ENCODE results near the gene TULP1.
A peak's percentile ranks its signal among the peaks of the same experiment; 100 is the strongest.

The TULP1 gene

DNA sequence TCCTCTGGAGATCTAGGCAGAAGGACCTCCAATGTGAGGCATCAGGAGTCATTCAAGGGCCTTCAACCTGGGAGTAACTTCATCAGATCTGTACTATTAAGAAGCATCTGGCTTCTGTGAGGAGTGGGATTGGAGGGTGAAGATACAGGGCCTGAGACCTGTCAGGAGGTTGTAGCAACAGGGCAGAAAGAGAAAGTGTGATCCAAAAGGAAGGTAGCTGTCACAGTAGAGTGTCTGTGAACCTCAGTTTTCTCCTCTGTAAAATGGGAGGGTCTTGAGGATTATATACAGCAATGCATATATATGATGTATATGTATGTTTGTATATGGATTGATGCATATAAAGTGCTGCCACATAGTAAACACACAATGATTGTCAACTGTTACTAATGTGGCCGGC is 47.0 kb downstream of the TULP1 start:
- no peak for DNase-seq (ENCODE audit: low spot score)

DNA sequence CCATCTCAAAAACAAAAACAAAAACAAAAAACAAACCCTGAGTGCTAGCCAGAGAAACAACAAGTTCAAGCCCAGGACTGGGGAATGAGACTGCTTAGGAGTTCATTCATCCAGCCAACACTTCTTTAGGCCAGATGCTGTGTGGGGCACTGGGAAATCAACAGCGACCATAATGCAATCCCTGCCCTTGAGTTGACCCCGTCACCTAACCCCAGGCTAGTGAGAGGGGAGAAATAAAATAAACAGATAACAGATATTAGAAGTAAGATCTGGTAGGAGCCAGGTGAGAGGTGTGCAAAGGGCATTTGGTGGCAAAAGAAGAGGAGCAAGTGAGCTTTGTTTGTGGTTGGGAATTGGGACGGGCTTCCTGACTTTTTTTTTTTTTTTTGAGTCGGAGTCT is 49.4 kb downstream of the TULP1 start:
- no peak for DNase-seq (ENCODE audit: low spot score)

DNA sequence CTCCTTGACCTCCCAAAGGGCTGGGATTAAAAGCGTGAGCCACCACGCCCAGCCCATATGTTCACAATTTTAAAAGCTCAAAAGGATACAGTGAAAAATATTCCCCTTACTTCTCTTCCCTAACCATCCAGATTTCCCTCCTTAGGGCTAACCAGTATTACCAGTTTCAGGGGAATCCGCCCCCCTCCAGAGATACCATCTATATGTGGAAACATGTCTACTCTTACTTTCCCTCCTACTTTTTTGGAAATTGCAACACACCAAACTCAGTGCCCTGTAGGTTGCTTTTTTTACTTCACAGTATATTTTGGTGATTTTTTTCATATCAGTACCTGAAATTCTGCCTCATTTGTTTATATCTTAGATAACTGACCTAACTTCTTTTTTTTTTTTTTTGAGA is 51.4 kb downstream of the TULP1 start:
- DNase-seq (ENCODE audit: low spot score): no peak

DNA sequence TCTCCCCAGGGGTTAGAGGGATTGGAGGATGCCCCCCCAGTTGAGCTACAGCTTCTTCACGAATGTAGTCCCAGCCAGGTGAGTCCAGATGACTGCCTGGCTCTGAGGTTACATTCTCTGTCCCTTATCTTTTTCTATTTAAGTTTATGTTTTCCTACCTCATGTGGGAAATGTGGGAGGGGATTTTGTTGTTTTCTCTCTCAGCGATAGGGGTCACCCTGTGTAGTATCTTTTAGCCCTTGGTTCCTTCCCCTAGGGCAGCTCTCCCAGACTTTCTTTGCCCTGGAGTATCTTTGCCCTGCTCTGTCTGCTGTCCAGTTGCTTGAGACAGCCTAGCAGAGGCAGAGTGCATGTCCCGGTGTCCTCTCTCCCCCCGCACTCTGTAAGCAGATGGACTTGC is 54.8 kb downstream of the TULP1 start:
- no peak for DNase-seq (ENCODE audit: low spot score)

DNA sequence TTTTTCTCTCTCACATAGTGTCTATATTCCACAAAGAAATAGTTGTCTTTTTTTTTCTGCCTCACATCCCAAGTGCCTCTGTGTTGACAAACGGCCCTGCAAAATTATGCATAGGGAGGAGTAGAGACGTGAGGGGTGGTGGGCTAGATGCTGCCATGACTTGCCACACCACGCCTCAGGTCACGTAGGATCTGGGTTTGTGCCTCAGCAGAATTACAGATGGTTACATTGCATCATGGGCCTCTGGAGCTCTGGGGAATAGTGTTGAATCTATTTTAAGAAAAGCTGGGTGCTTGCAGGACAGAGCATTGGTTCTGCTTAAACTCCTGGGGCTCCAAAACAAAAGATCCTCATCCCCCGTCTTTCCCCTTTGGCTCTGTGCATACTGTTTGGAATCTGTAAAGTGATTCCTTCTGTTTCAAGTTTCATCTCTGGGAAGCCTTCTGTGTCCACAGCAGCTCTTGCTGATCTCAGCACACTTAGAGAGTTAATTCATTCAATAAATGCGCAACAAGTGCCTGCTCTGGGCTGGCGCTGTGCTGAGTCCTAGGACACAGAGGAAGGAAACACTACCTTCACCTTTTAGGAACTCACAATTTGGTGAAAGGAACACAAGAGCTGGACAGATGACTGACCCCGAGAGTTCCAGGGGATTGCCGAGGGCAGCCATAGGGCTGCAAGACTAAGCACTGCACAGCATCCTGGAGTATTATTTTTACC is 58.1 kb downstream of the TULP1 start:
- DNase-seq (ENCODE audit: low spot score): no peak

DNA sequence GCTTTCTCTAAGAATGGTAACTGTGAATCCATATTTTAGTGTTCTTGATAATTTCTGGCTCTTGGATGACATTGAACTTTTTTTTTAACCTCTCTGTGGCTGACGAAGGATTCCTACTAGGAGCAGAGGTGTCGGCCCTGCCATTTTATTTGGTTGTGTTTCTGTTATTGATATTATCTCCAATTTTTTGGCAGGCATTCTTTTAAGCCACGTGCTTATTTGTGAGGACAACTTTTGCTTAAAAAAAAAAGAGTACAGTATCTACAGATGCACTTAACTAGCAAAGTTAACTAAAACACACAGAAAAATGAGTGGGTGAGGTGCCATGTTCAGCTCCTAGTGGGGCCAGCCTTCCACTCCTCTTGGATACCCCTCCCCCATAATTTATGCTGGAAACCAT is 59.5 kb downstream of the TULP1 start:
- no peak for DNase-seq (ENCODE audit: low spot score)

DNA sequence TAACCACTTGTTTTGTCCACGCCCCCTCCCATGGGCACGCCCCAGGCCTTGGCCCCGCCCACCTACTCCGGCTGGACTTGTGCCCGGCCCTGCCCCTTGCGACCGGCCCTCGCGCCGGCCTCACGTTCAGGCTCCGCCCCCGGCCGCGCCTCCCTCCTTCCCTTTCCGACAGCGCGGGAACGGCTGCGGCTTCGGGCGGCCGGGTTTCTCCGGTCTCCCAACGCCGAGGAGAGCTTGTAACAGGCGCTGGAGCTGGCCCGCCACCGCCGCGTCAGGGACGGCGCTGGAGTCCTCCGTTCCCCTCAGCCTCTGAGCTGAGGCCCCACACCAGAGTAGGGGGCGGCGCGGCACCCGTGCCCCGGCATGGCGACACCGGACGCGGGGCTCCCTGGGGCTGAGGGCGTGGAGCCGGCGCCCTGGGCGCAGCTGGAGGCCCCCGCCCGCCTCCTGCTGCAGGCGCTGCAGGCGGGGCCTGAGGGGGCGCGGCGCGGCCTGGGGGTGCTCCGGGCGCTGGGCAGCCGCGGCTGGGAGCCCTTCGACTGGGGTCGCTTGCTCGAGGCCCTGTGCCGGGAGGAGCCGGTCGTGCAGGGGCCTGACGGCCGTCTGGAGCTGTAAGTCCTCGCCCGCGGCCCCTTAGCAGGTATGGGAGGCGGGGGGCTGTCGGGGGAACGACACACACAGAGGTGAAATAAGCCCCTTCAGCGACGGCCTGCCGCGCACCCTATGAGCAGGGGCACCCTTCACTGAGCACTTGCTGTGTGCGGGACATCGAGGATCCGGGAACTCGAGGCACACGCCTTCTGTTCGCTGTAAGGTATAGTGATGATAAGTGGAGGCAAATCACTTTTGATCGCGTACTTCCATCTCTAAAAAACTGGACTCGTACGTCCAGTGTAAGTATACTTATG is 60.3 kb downstream of the TULP1 start, which contains the start of gene FANCE:
TSS of gene FANCE (plus strand) at position 156 of the 908 bp plus-strand sequence. CDS start at position 364, 208 bp downstream.
- peak; percentile 93 for DNase-seq (ENCODE audit: low spot score)

DNA sequence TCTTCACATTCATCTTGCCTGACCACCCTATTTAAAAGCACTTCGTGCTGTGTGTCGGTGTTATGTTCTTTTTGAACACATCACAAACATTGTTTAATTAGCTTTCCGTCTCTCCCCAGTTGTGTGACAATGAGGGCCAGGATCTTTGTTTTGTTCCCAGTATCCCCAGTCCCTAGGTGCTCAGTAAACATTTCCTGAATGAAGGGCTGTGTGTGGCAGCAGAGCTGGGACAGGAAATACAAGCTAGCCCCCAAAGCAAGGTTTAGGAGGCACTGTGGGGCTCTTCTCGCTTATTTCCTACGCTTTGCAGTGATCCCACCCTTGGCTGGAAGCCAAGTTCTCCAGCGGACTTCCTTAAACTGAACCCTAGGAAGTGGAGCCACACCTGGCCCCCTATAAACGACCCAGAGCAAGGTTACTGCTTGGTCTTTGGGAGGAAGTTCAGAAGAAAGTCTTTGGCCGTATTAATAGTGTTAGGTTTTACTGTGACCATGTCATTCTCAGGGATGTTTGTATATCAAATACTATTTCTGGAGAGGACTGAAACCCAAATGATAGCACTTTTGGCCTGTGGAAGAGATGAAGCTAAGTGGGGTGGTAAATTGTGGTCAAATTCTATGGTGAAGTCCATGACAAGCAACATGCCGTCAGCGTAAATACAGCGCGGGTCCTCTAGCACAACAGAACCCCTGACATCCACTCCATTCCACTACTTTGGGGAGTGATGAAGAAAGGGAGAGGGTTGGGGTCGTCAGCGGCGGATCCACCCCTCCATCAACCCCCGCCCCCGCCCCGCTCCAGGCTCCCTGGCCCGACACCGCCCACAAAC is 61.1 kb downstream of the TULP1 start:
- no peak for DNase-seq (ENCODE audit: low spot score)

DNA sequence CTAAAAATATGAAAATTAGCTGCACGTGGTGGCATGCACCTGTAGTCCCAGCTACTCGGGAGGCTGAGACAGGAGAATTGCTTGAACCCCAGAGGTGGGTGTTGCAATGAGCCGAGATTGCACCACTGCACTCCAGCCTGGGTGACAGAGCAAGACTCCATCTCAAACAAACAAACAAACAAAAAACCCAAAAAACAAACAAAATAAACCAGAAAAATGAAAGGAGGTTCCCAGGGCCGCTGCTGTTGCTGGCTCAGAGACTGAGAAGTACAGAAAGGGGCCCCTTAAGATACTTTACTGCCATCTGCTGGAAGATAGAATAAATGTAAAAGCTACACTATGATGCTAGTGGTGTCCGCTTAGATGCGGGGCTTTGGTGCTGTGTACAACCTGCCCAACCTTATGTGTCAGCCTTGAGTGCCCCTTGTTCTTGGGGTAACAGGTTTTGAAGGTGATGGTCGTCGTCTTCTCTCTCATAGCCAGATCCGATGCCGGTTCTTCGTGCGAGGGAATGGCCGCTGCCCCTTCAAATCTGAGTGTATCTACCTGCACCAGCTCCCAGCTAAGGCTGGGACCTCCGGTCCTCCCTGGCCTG is 63.3 kb downstream of the TULP1 start:
- DNase-seq (ENCODE audit: low spot score): peak; percentile 95

DNA sequence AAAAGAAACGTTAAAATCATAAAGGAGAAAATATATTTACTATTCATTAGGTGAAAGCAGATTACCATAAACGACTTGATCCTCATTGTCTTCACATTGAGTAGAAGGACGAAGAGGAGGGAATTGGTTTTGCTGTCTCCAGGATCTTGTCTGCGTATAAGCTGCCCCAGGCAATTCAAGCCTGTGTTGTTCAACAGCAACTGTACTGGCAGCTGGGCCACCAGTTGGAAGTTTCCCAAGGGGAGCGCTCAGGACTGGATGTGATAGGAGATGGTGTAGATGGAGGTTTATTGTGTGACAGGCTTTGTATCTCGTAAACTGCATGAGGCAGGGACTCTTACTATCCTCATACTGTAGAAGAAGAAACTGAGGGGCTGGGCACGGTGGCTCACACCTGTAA is 64.5 kb downstream of the TULP1 start:
- no peak for DNase-seq (ENCODE audit: low spot score)

Data from COLO829 (cell line).